Thyroid gland (tissue), 4 donors: ENCODE data around the gene CPLX1.

ENCODE experiments used
- POLR2A ChIP-seq, 2 donors: fragments of 450-650 bp; IDR thresholded peaks; one replicate each; pipeline ENCODE4 v1.6.1; 2017; ENCODE audit warnings: antibody characterized with exemption in 2 of 2, mild to moderate bottlenecking in 2 of 2, moderate library complexity in 1 of 2
- TF ChIP-seq, protein P1 (sequence below), 6 experiments: fragments of 200-600 bp in 3 of 6; fragments of 450-650 bp in 3 of 6; sonication (generic) in 3 of 6; IDR thresholded peaks; one replicate each; pipeline ENCODE4 v1.5.1; 2016 to 2019; ENCODE audit warnings: antibody characterized with exemption in 6 of 6, mild to moderate bottlenecking in 2 of 6, inconsistent platforms in 1 of 6, moderate library complexity in 1 of 6

DNA sequence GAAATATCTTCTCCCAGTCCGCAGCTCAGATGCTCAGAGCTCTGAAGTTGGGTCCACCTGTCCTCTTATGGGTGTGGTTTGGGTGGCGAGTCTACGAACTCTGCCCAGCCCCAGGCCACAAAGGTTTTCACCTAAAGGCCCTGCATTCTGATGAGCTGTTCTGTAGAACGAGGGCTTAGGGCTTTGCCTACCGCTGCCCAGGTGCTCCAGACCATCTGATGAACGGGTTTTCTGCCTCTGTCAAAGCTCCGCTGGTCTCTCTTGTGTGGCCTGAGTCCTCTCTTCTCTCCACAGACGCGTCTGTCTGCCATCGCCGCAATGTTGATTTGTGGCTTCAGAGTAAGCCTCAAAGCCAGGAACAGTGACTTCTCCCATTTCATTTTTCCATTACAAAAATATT is 28.4 kb upstream of the CPLX1 start:
- TF ChIP-seq, protein P1, sequence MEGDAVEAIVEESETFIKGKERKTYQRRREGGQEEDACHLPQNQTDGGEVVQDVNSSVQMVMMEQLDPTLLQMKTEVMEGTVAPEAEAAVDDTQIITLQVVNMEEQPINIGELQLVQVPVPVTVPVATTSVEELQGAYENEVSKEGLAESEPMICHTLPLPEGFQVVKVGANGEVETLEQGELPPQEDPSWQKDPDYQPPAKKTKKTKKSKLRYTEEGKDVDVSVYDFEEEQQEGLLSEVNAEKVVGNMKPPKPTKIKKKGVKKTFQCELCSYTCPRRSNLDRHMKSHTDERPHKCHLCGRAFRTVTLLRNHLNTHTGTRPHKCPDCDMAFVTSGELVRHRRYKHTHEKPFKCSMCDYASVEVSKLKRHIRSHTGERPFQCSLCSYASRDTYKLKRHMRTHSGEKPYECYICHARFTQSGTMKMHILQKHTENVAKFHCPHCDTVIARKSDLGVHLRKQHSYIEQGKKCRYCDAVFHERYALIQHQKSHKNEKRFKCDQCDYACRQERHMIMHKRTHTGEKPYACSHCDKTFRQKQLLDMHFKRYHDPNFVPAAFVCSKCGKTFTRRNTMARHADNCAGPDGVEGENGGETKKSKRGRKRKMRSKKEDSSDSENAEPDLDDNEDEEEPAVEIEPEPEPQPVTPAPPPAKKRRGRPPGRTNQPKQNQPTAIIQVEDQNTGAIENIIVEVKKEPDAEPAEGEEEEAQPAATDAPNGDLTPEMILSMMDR (IDR thresholded peaks at IDR 0.05), result no peak
- no peak for TF ChIP-seq POLR2A (IDR thresholded peaks at IDR 0.05)
